ENCODE data around the gene EFHD1. TPM values are rescaled to one million over a fixed set of nuclear protein-coding genes. Genes with fewer than 3 reads are reported as not detected.

EFHD1 gene
- total RNA-seq, 1 experiment from 2014 or later: not detected

DNA sequence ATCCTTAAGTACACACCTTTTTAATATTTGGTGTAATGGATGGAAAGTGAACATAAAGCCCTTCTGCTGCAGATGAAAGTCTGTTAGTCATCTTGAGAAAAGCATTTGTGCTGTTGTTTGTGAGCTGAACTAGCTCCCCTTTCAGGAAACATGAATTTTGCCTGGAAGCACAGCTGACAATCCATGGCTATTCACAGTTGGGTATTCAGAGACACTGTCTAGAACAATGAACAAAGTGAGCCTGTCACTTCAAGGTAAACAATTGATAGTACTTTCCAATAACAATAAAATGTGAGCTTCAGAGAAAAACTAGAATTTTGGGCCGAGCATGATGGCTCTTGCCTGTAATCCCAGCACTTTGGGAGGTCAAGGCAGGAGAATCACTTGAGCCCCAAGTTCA, 6.8 kb upstream of the EFHD1 start:
- POLR2A ChIA-PET: interaction anchor here (1.1 kb wide), 1 partner anchor 70 kb away, joined by 3 read pairs; no protein-coding TSS in a partner anchor
- Mint-ChIP-seq H3K27ac (ENCODE audit: low read depth, unreplicated experiment) (no peak overlapping the region), H3K4me1 (ENCODE audit: insufficient read depth, unreplicated experiment) (peaks cover 8% of the 10 kb centered on the region), H3K4me3 (ENCODE audit: unreplicated experiment) (no peak overlapping the region), H3K27me3 (ENCODE audit: insufficient read depth, unreplicated experiment) (peaks cover 10% of the 10 kb centered on the region), H3K9me3 (ENCODE audit: unreplicated experiment) (no peaks in the 10 kb centered on the region), H3K36me3 (ENCODE audit: insufficient read depth, unreplicated experiment) (no peaks in the 10 kb centered on the region)
- CTCF ChIA-PET: interaction anchor here (0.7 to 1.3 kb wide), 3 partner anchors 14 to 21 kb away, joined by 3 to 10 read pairs (median 3); no protein-coding TSS in a partner anchor
- no peak for DNase-seq (ENCODE audit: unreplicated experiment)
- no TSS peak for BruUV-seq (replicated peaks)
- TF ChIP-seq, protein P1, sequence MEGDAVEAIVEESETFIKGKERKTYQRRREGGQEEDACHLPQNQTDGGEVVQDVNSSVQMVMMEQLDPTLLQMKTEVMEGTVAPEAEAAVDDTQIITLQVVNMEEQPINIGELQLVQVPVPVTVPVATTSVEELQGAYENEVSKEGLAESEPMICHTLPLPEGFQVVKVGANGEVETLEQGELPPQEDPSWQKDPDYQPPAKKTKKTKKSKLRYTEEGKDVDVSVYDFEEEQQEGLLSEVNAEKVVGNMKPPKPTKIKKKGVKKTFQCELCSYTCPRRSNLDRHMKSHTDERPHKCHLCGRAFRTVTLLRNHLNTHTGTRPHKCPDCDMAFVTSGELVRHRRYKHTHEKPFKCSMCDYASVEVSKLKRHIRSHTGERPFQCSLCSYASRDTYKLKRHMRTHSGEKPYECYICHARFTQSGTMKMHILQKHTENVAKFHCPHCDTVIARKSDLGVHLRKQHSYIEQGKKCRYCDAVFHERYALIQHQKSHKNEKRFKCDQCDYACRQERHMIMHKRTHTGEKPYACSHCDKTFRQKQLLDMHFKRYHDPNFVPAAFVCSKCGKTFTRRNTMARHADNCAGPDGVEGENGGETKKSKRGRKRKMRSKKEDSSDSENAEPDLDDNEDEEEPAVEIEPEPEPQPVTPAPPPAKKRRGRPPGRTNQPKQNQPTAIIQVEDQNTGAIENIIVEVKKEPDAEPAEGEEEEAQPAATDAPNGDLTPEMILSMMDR (IDR thresholded peaks at IDR 0.05; ENCODE audit: unreplicated experiment): no peak
- intact Hi-C loops (cut with micrococcal nuclease): no loop called here

DNA sequence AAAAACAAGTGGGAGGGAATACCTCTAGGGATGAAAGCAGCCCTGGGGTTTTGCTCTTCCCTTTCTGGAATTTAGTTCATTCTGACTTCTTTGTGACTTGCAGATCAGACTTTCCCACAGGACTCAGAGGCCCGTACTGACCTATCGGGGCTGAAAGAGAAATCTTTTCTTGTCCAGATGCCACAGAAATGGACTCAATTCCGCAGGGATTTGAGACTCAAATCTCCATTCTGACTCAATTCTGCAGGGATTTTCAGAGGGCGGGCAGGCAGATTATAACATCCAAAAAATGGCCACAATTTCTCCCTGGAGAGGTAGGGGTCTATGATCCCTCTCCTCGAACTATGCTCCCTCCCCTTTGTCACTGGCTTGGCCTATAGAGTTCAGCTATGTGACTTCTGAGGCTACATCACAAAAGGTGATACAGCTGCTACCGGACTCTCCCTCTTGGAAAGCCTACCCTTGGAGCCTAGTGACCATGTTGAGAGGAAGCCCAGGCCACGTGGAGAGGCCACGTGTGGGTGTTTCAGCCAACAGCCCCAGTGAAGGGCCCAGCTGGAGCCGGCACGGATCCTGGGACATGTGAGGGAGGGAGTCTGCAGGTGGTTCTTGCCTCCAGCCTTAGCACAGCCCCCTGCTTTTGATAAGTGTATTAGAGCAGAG, 4.8 kb upstream of the EFHD1 start:
- no TSS peak for BruUV-seq (replicated peaks)
- TF ChIP-seq, protein P1 (IDR thresholded peaks at IDR 0.05; ENCODE audit: unreplicated experiment): no peak
- intact Hi-C loops (cut with micrococcal nuclease): no loop called here
- DNase-seq (ENCODE audit: unreplicated experiment): no peak
- H3K27me3 Mint-ChIP-seq (ENCODE audit: insufficient read depth, unreplicated experiment): peaks cover 22% of the 10 kb centered on the region
- H3K27ac Mint-ChIP-seq (ENCODE audit: low read depth, unreplicated experiment): no peak overlapping the region
- ChIA-PET POLR2A (no interaction called here), CTCF (no interaction called here)
- no peaks in the 10 kb centered on the region for H3K9me3 Mint-ChIP-seq (ENCODE audit: unreplicated experiment)
- H3K4me3 Mint-ChIP-seq (ENCODE audit: unreplicated experiment): no peak overlapping the region
- peaks cover 13% of the 10 kb centered on the region for H3K4me1 Mint-ChIP-seq (ENCODE audit: insufficient read depth, unreplicated experiment)
- H3K36me3 Mint-ChIP-seq (ENCODE audit: insufficient read depth, unreplicated experiment): no peaks in the 10 kb centered on the region

DNA sequence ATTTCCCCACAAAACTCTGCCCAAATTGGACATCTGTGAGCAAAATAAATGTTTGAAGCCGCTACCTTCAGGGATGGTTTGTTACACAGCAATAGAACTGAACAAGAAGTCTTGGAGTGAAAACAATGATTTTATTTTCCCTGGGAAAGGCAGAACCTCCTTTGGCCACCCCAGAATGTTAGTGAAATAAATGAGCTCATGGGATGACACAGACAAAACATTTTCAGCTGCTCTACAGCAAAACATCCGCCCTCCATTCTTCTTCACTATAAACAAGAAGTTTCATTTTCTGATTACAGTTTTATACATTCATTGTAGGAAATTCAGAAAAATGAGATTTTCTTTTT, 4.3 kb upstream of the EFHD1 start:
- TF ChIP-seq, protein P1 (IDR thresholded peaks at IDR 0.05; ENCODE audit: unreplicated experiment): no peak
- Mint-ChIP-seq H3K27ac (ENCODE audit: low read depth, unreplicated experiment) (no peak overlapping the region), H3K9me3 (ENCODE audit: unreplicated experiment) (no peaks in the 10 kb centered on the region), H3K4me3 (ENCODE audit: unreplicated experiment) (no peak overlapping the region), H3K4me1 (ENCODE audit: insufficient read depth, unreplicated experiment) (peaks cover 13% of the 10 kb centered on the region), H3K36me3 (ENCODE audit: insufficient read depth, unreplicated experiment) (no peaks in the 10 kb centered on the region), H3K27me3 (ENCODE audit: insufficient read depth, unreplicated experiment) (peaks cover 22% of the 10 kb centered on the region)
- intact Hi-C loops (cut with micrococcal nuclease): no loop called here
- no peak for DNase-seq (ENCODE audit: unreplicated experiment)
- CTCF ChIA-PET: no interaction called here
- POLR2A ChIA-PET: no interaction called here
- BruUV-seq (replicated peaks): no TSS peak

DNA sequence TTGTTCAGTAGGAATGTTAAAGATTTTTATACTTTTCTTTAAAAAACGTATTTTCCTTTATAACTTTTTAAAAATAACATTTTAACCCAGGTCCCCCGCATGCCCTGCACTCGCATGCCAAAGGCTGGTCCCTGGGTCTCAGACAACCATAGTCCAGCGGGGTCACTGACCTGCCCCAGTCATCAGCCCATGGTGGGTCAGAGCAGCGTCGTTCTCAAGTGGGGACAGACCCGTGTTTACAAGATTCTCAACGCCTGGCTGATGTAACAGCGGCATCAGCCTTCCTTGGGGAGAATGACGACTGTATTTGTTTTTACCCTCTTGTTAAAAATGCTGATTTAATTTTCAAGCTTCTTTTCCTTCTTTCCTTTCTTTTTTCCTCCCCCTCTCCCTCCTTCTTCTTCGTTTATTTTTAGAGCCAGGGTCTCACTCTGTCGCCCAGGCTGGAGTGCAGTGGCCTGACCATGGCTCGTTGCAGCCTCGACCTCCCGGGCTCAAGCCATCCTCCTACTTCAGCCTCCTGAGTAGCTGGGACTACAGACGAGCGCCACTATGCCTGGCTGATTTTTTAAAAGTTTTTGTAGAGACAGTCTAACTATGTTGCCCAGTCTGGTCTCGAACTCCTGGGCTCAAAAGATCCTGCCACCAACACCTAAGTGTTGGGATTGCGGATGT, 1.0 kb upstream of the EFHD1 start:
- Mint-ChIP-seq H3K36me3 (ENCODE audit: insufficient read depth, unreplicated experiment) (no peaks in the 10 kb centered on the region), H3K4me1 (ENCODE audit: insufficient read depth, unreplicated experiment) (peaks cover 5% of the 10 kb centered on the region), H3K27ac (ENCODE audit: low read depth, unreplicated experiment) (no peak overlapping the region), H3K9me3 (ENCODE audit: unreplicated experiment) (no peaks in the 10 kb centered on the region), H3K27me3 (ENCODE audit: insufficient read depth, unreplicated experiment) (peaks cover 22% of the 10 kb centered on the region), H3K4me3 (ENCODE audit: unreplicated experiment) (no peak overlapping the region)
- ChIA-PET CTCF (interaction anchor here (0.6 to 1.1 kb wide), 2 partner anchors 14 to 618 kb away, joined by 3 to 5 read pairs; no protein-coding TSS in a partner anchor), POLR2A (interaction anchor here (0.6 to 1.5 kb wide), 2 partner anchors 65 to 300 kb away, joined by 3 read pairs; partner anchors contain the start of gene GIGYF2)
- BruUV-seq (replicated peaks): no TSS peak
- intact Hi-C loops (cut with micrococcal nuclease): no loop called here
- TF ChIP-seq, protein P1 (IDR thresholded peaks at IDR 0.05; ENCODE audit: unreplicated experiment): no peak
- no peak for DNase-seq (ENCODE audit: unreplicated experiment)
